Peyer's patch (tissue), 4 donors: ENCODE data around the gene GPR158.

Experiments used
- CTCF ChIP-seq, 6 experiments: fragments of 450-650 bp in 4 of 6; fragments of 200-600 bp in 2 of 6; sonication (generic) in 1 of 6; IDR thresholded peaks; one replicate each; pipeline ENCODE4 v1.5.1; 2017 to 2019; ENCODE audit warnings: antibody characterized with exemption in 6 of 6, mild to moderate bottlenecking in 3 of 6, moderate library complexity in 1 of 6
- POLR2A ChIP-seq, 2 donors: fragments of 450-650 bp; IDR thresholded peaks; one replicate each; pipeline ENCODE4 v1.5.1; 2017; ENCODE audit warnings: antibody characterized with exemption in 2 of 2, mild to moderate bottlenecking in 2 of 2, moderate library complexity in 2 of 2

GRCh38 chr10:25285809-25286208 lies 111.0 kb downstream of the GPR158 start:
- no peak for TF ChIP-seq CTCF (IDR thresholded peaks at IDR 0.05)
- no peak for TF ChIP-seq POLR2A (IDR thresholded peaks at IDR 0.05)
